HL-60 (cell line): ENCODE measurements around the gene PPP1R3A.

Source experiments
- DNase-seq, 2 experiments: peaks; one replicate each; pipeline ENCODE4 v3.0.0-alpha.2; 2010 to 2020; ENCODE audit warnings: low read depth in 1 of 2, low spot score in 1 of 2
- H3K27ac ChIP-seq: fragments of 250-450 bp; sonication (Bioruptor Pico); replicated peaks from 2 replicates; pipeline ENCODE4 v1.5.1; 2020; ENCODE audit warnings: mild to moderate bottlenecking, moderate library complexity
- H3K27me3 ChIP-seq: fragments of 250-450 bp; sonication (Bioruptor Pico); 2 replicates; pipeline ENCODE4 v1.5.1; 2021; ENCODE audit warnings: mild to moderate bottlenecking, moderate library complexity; ENCODE audit not compliant: insufficient read depth, poor library complexity, severe bottlenecking
- H3K4me3 ChIP-seq: replicated peaks from 2 replicates; pipeline ENCODE4 v1.5.1; 2011; ENCODE audit warnings: mild to moderate bottlenecking, control low read depth, low read length; ENCODE audit not compliant: insufficient read depth
- GABPA ChIP-seq: IDR thresholded peaks from 2 replicates; pipeline ENCODE4 v1.6.1; 2012; ENCODE audit warnings: low read depth
- POLR2AphosphoS5 ChIP-seq: IDR thresholded peaks from 2 replicates; pipeline ENCODE4 v1.6.1; 2012; ENCODE audit warnings: low read depth
- SPI1 ChIP-seq: IDR thresholded peaks from 2 replicates; pipeline ENCODE4 v1.6.1; 2012; ENCODE audit warnings: low read depth, mild to moderate bottlenecking, borderline replicate concordance
- TF ChIP-seq, protein P1 (sequence below): IDR thresholded peaks from 2 replicates; pipeline ENCODE4 v1.6.1; 2012; ENCODE audit warnings: low read depth; ENCODE audit not compliant: insufficient replicate concordance
- TF ChIP-seq, protein P2 (sequence below): IDR thresholded peaks from one replicate; pipeline ENCODE4 v1.5.1; 2011; ENCODE audit warnings: low read length, control low read depth, inconsistent platforms; ENCODE audit not compliant: insufficient read depth

Gene PPP1R3A

DNA sequence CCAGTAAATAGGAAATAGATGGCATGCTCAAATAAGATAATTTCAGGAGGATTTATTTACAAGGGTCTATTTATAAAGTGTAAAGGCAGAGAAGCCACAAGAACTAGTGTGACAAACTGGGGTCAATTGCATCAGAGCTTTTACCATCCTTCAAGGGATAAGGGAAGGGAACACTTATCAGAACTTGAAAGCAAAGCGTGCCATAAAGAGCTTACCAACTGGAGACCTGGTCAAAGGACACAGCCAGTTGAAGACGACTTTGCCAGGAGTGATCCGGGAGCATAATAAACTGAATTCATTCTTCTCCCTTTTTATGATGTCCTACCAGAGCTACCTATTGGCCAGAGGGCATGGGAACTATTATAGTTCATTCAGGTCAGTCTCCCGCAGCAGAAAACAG, 3.2 kb upstream of the PPP1R3A start:
- H3K27ac ChIP-seq, result no peak overlapping the region
- DNase-seq, result no peak
- no peaks in the 10 kb centered on the region for H3K27me3 ChIP-seq
- no peak overlapping the region for H3K4me3 ChIP-seq
- TF ChIP-seq, protein P1, sequence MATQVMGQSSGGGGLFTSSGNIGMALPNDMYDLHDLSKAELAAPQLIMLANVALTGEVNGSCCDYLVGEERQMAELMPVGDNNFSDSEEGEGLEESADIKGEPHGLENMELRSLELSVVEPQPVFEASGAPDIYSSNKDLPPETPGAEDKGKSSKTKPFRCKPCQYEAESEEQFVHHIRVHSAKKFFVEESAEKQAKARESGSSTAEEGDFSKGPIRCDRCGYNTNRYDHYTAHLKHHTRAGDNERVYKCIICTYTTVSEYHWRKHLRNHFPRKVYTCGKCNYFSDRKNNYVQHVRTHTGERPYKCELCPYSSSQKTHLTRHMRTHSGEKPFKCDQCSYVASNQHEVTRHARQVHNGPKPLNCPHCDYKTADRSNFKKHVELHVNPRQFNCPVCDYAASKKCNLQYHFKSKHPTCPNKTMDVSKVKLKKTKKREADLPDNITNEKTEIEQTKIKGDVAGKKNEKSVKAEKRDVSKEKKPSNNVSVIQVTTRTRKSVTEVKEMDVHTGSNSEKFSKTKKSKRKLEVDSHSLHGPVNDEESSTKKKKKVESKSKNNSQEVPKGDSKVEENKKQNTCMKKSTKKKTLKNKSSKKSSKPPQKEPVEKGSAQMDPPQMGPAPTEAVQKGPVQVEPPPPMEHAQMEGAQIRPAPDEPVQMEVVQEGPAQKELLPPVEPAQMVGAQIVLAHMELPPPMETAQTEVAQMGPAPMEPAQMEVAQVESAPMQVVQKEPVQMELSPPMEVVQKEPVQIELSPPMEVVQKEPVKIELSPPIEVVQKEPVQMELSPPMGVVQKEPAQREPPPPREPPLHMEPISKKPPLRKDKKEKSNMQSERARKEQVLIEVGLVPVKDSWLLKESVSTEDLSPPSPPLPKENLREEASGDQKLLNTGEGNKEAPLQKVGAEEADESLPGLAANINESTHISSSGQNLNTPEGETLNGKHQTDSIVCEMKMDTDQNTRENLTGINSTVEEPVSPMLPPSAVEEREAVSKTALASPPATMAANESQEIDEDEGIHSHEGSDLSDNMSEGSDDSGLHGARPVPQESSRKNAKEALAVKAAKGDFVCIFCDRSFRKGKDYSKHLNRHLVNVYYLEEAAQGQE, result no peak
- TF ChIP-seq GABPA (no peak), POLR2AphosphoS5 (no peak), SPI1 (no peak)
- TF ChIP-seq, protein P2, sequence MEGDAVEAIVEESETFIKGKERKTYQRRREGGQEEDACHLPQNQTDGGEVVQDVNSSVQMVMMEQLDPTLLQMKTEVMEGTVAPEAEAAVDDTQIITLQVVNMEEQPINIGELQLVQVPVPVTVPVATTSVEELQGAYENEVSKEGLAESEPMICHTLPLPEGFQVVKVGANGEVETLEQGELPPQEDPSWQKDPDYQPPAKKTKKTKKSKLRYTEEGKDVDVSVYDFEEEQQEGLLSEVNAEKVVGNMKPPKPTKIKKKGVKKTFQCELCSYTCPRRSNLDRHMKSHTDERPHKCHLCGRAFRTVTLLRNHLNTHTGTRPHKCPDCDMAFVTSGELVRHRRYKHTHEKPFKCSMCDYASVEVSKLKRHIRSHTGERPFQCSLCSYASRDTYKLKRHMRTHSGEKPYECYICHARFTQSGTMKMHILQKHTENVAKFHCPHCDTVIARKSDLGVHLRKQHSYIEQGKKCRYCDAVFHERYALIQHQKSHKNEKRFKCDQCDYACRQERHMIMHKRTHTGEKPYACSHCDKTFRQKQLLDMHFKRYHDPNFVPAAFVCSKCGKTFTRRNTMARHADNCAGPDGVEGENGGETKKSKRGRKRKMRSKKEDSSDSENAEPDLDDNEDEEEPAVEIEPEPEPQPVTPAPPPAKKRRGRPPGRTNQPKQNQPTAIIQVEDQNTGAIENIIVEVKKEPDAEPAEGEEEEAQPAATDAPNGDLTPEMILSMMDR, result no peak

DNA sequence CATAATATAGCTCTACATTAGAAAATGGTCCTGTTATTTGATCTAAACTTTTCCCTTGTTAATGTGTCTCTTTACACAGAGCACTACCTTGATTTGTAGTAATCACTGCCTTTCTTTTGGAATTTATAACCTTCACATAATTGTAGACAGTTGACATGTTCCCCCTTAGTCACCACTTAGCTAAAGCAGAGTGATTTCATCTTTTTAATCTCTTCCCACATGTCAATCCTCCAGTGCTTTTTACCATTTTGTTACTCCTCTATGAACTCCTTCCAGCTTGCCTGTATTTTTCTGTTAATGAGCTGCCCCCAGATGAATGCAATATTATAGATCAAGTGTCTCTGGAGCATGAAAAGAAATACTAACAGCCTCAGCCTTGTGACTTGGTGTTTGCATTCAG, 2.6 kb upstream of the PPP1R3A start:
- no peak overlapping the region for H3K27ac ChIP-seq

DNA sequence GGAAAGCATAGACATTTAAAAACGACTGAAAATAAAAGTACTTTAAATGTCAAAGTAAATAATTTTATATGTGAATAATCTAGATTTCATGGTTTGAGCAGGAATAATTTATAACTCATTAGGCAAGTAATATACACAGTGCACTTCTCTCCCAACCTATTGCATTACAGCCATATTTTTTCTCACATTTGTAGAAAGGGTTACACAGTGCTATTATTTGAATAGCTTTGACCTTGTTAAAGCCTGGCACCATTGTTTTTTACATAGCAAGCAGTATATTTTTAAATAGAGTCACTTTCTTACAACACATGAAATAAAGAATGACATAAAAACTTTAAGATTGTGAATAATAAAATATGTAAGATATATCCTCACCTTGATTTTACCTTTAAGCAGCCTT, 969 bp downstream of the PPP1R3A start:
- no peak for DNase-seq
- no peaks in the 10 kb centered on the region for H3K27me3 ChIP-seq

More for the DNA sequence above, 2.6 kb upstream of the PPP1R3A start:
- no peak overlapping the region for H3K4me3 ChIP-seq
- TF ChIP-seq, protein P1, result no peak
- TF ChIP-seq, protein P2, result no peak
- no peak for TF ChIP-seq GABPA
- no peak for DNase-seq
- H3K27me3 ChIP-seq, result no peaks in the 10 kb centered on the region

More for the DNA sequence above, 969 bp downstream of the PPP1R3A start:
- H3K27ac ChIP-seq, result no peak overlapping the region
- TF ChIP-seq, protein P1, result no peak
- TF ChIP-seq GABPA, result no peak
- no peak for TF ChIP-seq POLR2AphosphoS5
- TF ChIP-seq, protein P2, result no peak
- no peak for TF ChIP-seq SPI1
- H3K4me3 ChIP-seq, result no peak overlapping the region
